ENCODE data around the gene FUT9. TPM values are rescaled to one million over a fixed set of nuclear protein-coding genes. Genes with fewer than 3 reads are reported as not detected.
"Not testable (repeated sequence)": the region's sequence is repeated elsewhere in the genome, so short reads cannot be mapped to it uniquely, and the experiment has no call there.

FUT9 gene
- total and polyA plus RNA-seq, 3 experiments from 2014 or later, result not detected

- peaks cover 0 to 1% (median 0%) of the 10 kb centered on the region in 5 donors for H3K9me3 Mint-ChIP-seq
- no peaks in the 10 kb centered on the region for H3K4me1 Mint-ChIP-seq
- no peaks in the 10 kb centered on the region for H3K36me3 ChIP-seq (ENCODE audit: insufficient read depth, low read length)
- no peak overlapping the region for H3K4me3 ChIP-seq (ENCODE audit: low read length)
- no peaks in the 10 kb centered on the region for H3K9me3 ChIP-seq (ENCODE audit: low read length)
- POLR2A ChIA-PET, result no interaction called here
- no peaks in the 10 kb centered on the region for H3K36me3 Mint-ChIP-seq
- CTCF ChIA-PET, result no interaction called here
- no peak overlapping the region for H3K27ac Mint-ChIP-seq
- no peaks in the 10 kb centered on the region for H3K4me1 ChIP-seq (ENCODE audit: insufficient read depth, low read length)
- peaks cover 0 to 22% of the 10 kb centered on the region in 2 donors for H3K27me3 Mint-ChIP-seq
- no peak overlapping the region for H3K4me3 Mint-ChIP-seq
- no peaks in the 10 kb centered on the region for H3K27me3 ChIP-seq (ENCODE audit: insufficient read depth, low read length, poor library complexity, severe bottlenecking)
- no peak overlapping the region for H3K27ac ChIP-seq (ENCODE audit: low read depth, low read length)
- no peak for DNase-seq
Observed at GRCh38 chr6:96234444-96234843, 218.7 kb downstream of the FUT9 start.

GRCh38 chr6:96235927-96236326, 220.2 kb downstream of the FUT9 start:
- Histone ChIP-seq H3K9me3 (ENCODE audit: low read length) (no peaks in the 10 kb centered on the region), H3K27me3 (ENCODE audit: insufficient read depth, low read length, poor library complexity, severe bottlenecking) (no peaks in the 10 kb centered on the region), H3K4me3 (ENCODE audit: low read length) (no peak overlapping the region), H3K27ac (ENCODE audit: low read depth, low read length) (no peak overlapping the region), H3K36me3 (ENCODE audit: insufficient read depth, low read length) (no peaks in the 10 kb centered on the region), H3K4me1 (ENCODE audit: insufficient read depth, low read length) (no peaks in the 10 kb centered on the region)
- no peak for DNase-seq
- H3K27ac Mint-ChIP-seq, result no peak overlapping the region
- ChIA-PET POLR2A (no interaction called here), CTCF (no interaction called here)
- H3K27me3 Mint-ChIP-seq, result peaks cover 0 to 23% of the 10 kb centered on the region in 2 donors
- H3K4me1 Mint-ChIP-seq, result no peaks in the 10 kb centered on the region
- no peaks in the 10 kb centered on the region for H3K36me3 Mint-ChIP-seq
- H3K9me3 Mint-ChIP-seq, result peaks cover 0 to 1% (median 0%) of the 10 kb centered on the region in 5 donors
- H3K4me3 Mint-ChIP-seq, result no peak overlapping the region

GRCh38 chr6:96236471-96236870, 220.7 kb downstream of the FUT9 start:
- Mint-ChIP-seq H3K27me3 (peaks cover 0 to 23% of the 10 kb centered on the region in 2 donors), H3K9me3 (peaks cover 0 to 1% (median 0%) of the 10 kb centered on the region in 5 donors), H3K27ac (no peak overlapping the region), H3K4me1 (no peaks in the 10 kb centered on the region), H3K4me3 (no peak overlapping the region), H3K36me3 (no peaks in the 10 kb centered on the region)
- Histone ChIP-seq H3K4me3 (ENCODE audit: low read length) (no peak overlapping the region), H3K27me3 (ENCODE audit: insufficient read depth, low read length, poor library complexity, severe bottlenecking) (no peaks in the 10 kb centered on the region), H3K27ac (ENCODE audit: low read depth, low read length) (no peak overlapping the region), H3K9me3 (ENCODE audit: low read length) (no peaks in the 10 kb centered on the region), H3K4me1 (ENCODE audit: insufficient read depth, low read length) (no peaks in the 10 kb centered on the region), H3K36me3 (ENCODE audit: insufficient read depth, low read length) (no peaks in the 10 kb centered on the region)
- DNase-seq, result no peak
- ChIA-PET CTCF (no interaction called here), POLR2A (no interaction called here)

GRCh38 chr6:96237638-96238347, 222.0 kb downstream of the FUT9 start:
- CTCF ChIA-PET, result no interaction called here

GRCh38 chr6:96246563-96246962, 230.8 kb downstream of the FUT9 start:
- Histone ChIP-seq H3K4me3 (ENCODE audit: low read length) (no peak overlapping the region), H3K4me1 (ENCODE audit: insufficient read depth, low read length) (no peaks in the 10 kb centered on the region), H3K27me3 (ENCODE audit: insufficient read depth, low read length, poor library complexity, severe bottlenecking) (no peaks in the 10 kb centered on the region), H3K36me3 (ENCODE audit: insufficient read depth, low read length) (no peaks in the 10 kb centered on the region), H3K9me3 (ENCODE audit: low read length) (no peaks in the 10 kb centered on the region), H3K27ac (ENCODE audit: low read depth, low read length) (no peak overlapping the region)
- no peak overlapping the region for H3K27ac Mint-ChIP-seq
- no peak for DNase-seq
- no peaks in the 10 kb centered on the region for H3K9me3 Mint-ChIP-seq
- ChIA-PET POLR2A (no interaction called here), CTCF (no interaction called here)
- H3K4me3 Mint-ChIP-seq, result no peak overlapping the region
- no peaks in the 10 kb centered on the region for H3K36me3 Mint-ChIP-seq
- peaks cover 0 to 2% of the 10 kb centered on the region in 2 donors for H3K27me3 Mint-ChIP-seq
- H3K4me1 Mint-ChIP-seq, result peaks cover 0 to 3% (median 2%) of the 10 kb centered on the region in 3 donors

More at GRCh38 chr6:96237638-96238347, 222.0 kb downstream of the FUT9 start:
- H3K27ac Mint-ChIP-seq, result no peak overlapping the region
- H3K4me1 Mint-ChIP-seq, result no peaks in the 10 kb centered on the region
- no peak for DNase-seq
- Histone ChIP-seq H3K27ac (ENCODE audit: low read depth, low read length) (no peak overlapping the region), H3K4me1 (ENCODE audit: insufficient read depth, low read length) (no peaks in the 10 kb centered on the region), H3K36me3 (ENCODE audit: insufficient read depth, low read length) (no peaks in the 10 kb centered on the region), H3K9me3 (ENCODE audit: low read length) (no peaks in the 10 kb centered on the region), H3K27me3 (ENCODE audit: insufficient read depth, low read length, poor library complexity, severe bottlenecking) (no peaks in the 10 kb centered on the region), H3K4me3 (ENCODE audit: low read length) (no peak overlapping the region)
- POLR2A ChIA-PET, result no interaction called here
- no peaks in the 10 kb centered on the region for H3K36me3 Mint-ChIP-seq
- H3K9me3 Mint-ChIP-seq, result peaks cover 0 to 1% (median 0%) of the 10 kb centered on the region in 5 donors
- H3K4me3 Mint-ChIP-seq, result no peak overlapping the region
- peaks cover 2 to 23% of the 10 kb centered on the region in 2 donors for H3K27me3 Mint-ChIP-seq

- Mint-ChIP-seq H3K4me3 (no peak overlapping the region), H3K27ac (no peak overlapping the region), H3K36me3 (no peaks in the 10 kb centered on the region), H3K9me3 (no peaks in the 10 kb centered on the region), H3K27me3 (peaks cover 0 to 2% of the 10 kb centered on the region in 2 donors), H3K4me1 (peaks cover 0 to 3% (median 2%) of the 10 kb centered on the region in 3 donors)
- no peaks in the 10 kb centered on the region for H3K4me1 ChIP-seq (ENCODE audit: insufficient read depth, low read length)
- POLR2A ChIA-PET, result no interaction called here
- no peaks in the 10 kb centered on the region for H3K36me3 ChIP-seq (ENCODE audit: insufficient read depth, low read length)
- H3K27me3 ChIP-seq (ENCODE audit: insufficient read depth, low read length, poor library complexity, severe bottlenecking), result no peaks in the 10 kb centered on the region
- no peak overlapping the region for H3K4me3 ChIP-seq (ENCODE audit: low read length)
- H3K9me3 ChIP-seq (ENCODE audit: low read length), result no peaks in the 10 kb centered on the region
- no peak overlapping the region for H3K27ac ChIP-seq (ENCODE audit: low read depth, low read length)
- CTCF ChIA-PET, result no interaction called here
- DNase-seq, result no peak
Observed at GRCh38 chr6:96249755-96250154, 234.0 kb downstream of the FUT9 start.

- H3K9me3 Mint-ChIP-seq, result no peaks in the 10 kb centered on the region
- no peaks in the 10 kb centered on the region for H3K4me1 ChIP-seq (ENCODE audit: insufficient read depth, low read length)
- no peaks in the 10 kb centered on the region for H3K9me3 ChIP-seq (ENCODE audit: low read length)
- no peaks in the 10 kb centered on the region for H3K36me3 ChIP-seq (ENCODE audit: insufficient read depth, low read length)
- no peak overlapping the region for H3K27ac ChIP-seq (ENCODE audit: low read depth, low read length)
- CTCF ChIA-PET, result no interaction called here
- H3K4me3 Mint-ChIP-seq, result no peak overlapping the region
- POLR2A ChIA-PET, result no interaction called here
- H3K27me3 Mint-ChIP-seq, result peaks cover 6 to 8% of the 10 kb centered on the region in 2 donors
- H3K36me3 Mint-ChIP-seq, result no peaks in the 10 kb centered on the region
- no peaks in the 10 kb centered on the region for H3K27me3 ChIP-seq (ENCODE audit: insufficient read depth, low read length, poor library complexity, severe bottlenecking)
- no peak overlapping the region for H3K27ac Mint-ChIP-seq
- DNase-seq, result no peak
- H3K4me1 Mint-ChIP-seq, result no peaks in the 10 kb centered on the region
- no peak overlapping the region for H3K4me3 ChIP-seq (ENCODE audit: low read length)
Observed at GRCh38 chr6:96257751-96258150, 242.0 kb downstream of the FUT9 start.

- POLR2A ChIA-PET, H3K4me3 Mint-ChIP-seq: not testable (repeated sequence)
Observed at GRCh38 chr6:96260787-96261430, 245.1 kb downstream of the FUT9 start.

More at GRCh38 chr6:96260787-96261430, 245.1 kb downstream of the FUT9 start:
- not testable (repeated sequence) for H3K4me3 ChIP-seq (ENCODE audit: low read length); H3K9me3 Mint-ChIP-seq; H3K27me3 ChIP-seq (ENCODE audit: insufficient read depth, low read length, poor library complexity, severe bottlenecking); H3K27ac ChIP-seq (ENCODE audit: low read depth, low read length); DNase-seq; H3K36me3 Mint-ChIP-seq; H3K4me1 ChIP-seq (ENCODE audit: insufficient read depth, low read length); H3K9me3 ChIP-seq (ENCODE audit: low read length); H3K27me3 Mint-ChIP-seq; H3K36me3 ChIP-seq (ENCODE audit: insufficient read depth, low read length); H3K4me1 Mint-ChIP-seq; H3K27ac Mint-ChIP-seq
- CTCF ChIA-PET, result interaction anchor here (1.7 kb wide), 1 partner anchor 12 kb away, joined by 5 read pairs; no protein-coding TSS in a partner anchor
